Kidney (tissue), 14 donors: Measurements from ENCODE around the gene PRKAG2. TPM values are rescaled to one million over a fixed set of nuclear protein-coding genes. Genes with fewer than 3 reads are reported as not detected.
"Not testable (repeated sequence)": the region's sequence is repeated elsewhere in the genome, so short reads cannot be mapped to it uniquely, and the experiment has no call there.

Source experiments
- DNase-seq, 5 donors: peaks; one replicate each; pipeline ENCODE4 v3.0.0-alpha.2; 2013 to 2020
- FAIRE-seq: peaks from 2 replicates; lab custom pipeline; 2012; peaks lifted over from hg19 to GRCh38; lab: Jason Lieb, UNC
- H3K27ac ChIP-seq, 2 donors: one replicate each; pipeline ENCODE4 v1.7.0; 2013; ENCODE audit warnings: low read depth in 2 of 2, low read length in 2 of 2, inconsistent platforms in 1 of 2
- H3K27me3 ChIP-seq: one replicate; pipeline ENCODE4 v1.7.1; 2013; ENCODE audit warnings: low read length, inconsistent platforms; ENCODE audit not compliant: control insufficient read depth, insufficient read depth
- H3K36me3 ChIP-seq, 3 donors: one replicate each; pipeline versions ENCODE4 v1.7.0 to v1.7.1; 2013; ENCODE audit warnings: low read length in 3 of 3, control low read depth in 1 of 3, inconsistent platforms in 1 of 3; ENCODE audit not compliant: insufficient read depth in 3 of 3, control insufficient read depth in 2 of 3
- H3K4me1 ChIP-seq, 3 donors: one replicate each; pipeline versions ENCODE4 v1.7.0 to v1.7.1; 2013; ENCODE audit warnings: low read length in 3 of 3, inconsistent platforms in 1 of 3, low read depth in 1 of 3; ENCODE audit not compliant: control insufficient read depth in 2 of 3, insufficient read depth in 2 of 3
- H3K4me3 ChIP-seq, 3 donors: one replicate each; pipeline versions ENCODE4 v1.7.0 to v1.8.1; 2013; ENCODE audit warnings: low read length in 3 of 3, control low read depth in 1 of 3, inconsistent platforms in 1 of 3
- H3K9ac ChIP-seq, 3 donors: one replicate each; pipeline versions ENCODE4 v1.7.0 to v1.7.1; 2013; ENCODE audit warnings: low read length in 3 of 3, control low read depth in 1 of 3, inconsistent platforms in 1 of 3
- H3K9me3 ChIP-seq, 3 donors: one replicate each; pipeline versions ENCODE4 v1.7.0 to v1.7.1; 2013; ENCODE audit warnings: low read length in 3 of 3, control low read depth in 1 of 3, inconsistent platforms in 1 of 3; ENCODE audit not compliant: control insufficient read depth in 2 of 3, insufficient read depth in 1 of 3
- intact Hi-C: fragments of 100-400 bp; cut with DNase I; formaldehyde crosslinking; loops from one replicate; pipeline ENCODE4 v1.11.1; 2022
- polyA plus RNA-seq: library from polyadenylated mRNA; stranded (reverse); fragments of 350-450 nt; fragmentation: Illumina TruSeq; extraction: RNeasy Lipid Tissue Mini Kit (QIAGEN cat#74804); gene quantifications from one replicate; pipeline ENCODE4 v1.2.3, GENCODE V29; 2014; ENCODE audit warnings: low read depth, low replicate concordance; ENCODE audit not compliant: insufficient read depth
- total RNA-seq: library from RNA; stranded (reverse); fragmentation: NEBNext Ultra II Directional; extraction: Animal tissue kit (Norgen Biotek cat#: 25700); gene quantifications from one replicate; pipeline ENCODE4 v1.2.1, GENCODE V29; 2021
- TF ChIP-seq, protein P1 (sequence below): IDR thresholded peaks from 3 replicates; pipeline ENCODE4 v1.5.1; 2012; ENCODE audit warnings: mild to moderate bottlenecking, moderate library complexity, borderline replicate concordance; ENCODE audit not compliant: insufficient read depth; ENCODE audit errors: extremely low read depth
- donor health status: control.
- donor health status: control.
- donor health status: control.
- donor health status: control.
- donor health status: control.
- donor health status: DM: yes; HTN: yes; CAD: no.
- donor health status: Normal renal cell carcinoma (clear cell type).

Gene PRKAG2
- total and polyA plus RNA-seq, 2 donors from 2014 or later, result 40.7 to 40.9 TPM

DNA sequence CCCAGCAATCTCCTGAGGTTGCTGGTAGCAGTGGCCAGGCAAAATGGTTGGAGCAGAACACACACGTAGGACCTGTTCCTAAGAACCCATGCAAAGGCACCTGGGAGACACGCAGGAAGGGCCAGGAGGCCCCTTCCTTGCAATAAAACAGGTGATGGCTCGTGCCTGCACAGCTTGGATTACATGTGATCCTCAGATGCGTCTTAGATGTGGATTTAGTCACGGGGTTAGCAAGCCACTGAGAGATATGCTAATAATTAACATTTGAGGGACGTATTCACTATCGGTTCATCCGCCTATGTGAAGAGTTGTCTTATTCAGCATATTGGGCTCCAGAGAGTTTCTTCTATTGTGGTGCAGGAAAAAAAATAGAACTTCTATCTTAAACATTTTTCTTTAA lies 352.6 kb downstream of the PRKAG2 start:
- Histone ChIP-seq H3K4me3 (no peak overlapping the region), H3K4me1 (no peaks in the 10 kb centered on the region), H3K27me3 (no peaks in the 10 kb centered on the region), H3K9ac (no peak overlapping the region), H3K27ac (no peak overlapping the region), H3K36me3 (no peaks in the 10 kb centered on the region), H3K9me3 (no peaks in the 10 kb centered on the region)
- no peak for FAIRE-seq
- TF ChIP-seq, protein P1, sequence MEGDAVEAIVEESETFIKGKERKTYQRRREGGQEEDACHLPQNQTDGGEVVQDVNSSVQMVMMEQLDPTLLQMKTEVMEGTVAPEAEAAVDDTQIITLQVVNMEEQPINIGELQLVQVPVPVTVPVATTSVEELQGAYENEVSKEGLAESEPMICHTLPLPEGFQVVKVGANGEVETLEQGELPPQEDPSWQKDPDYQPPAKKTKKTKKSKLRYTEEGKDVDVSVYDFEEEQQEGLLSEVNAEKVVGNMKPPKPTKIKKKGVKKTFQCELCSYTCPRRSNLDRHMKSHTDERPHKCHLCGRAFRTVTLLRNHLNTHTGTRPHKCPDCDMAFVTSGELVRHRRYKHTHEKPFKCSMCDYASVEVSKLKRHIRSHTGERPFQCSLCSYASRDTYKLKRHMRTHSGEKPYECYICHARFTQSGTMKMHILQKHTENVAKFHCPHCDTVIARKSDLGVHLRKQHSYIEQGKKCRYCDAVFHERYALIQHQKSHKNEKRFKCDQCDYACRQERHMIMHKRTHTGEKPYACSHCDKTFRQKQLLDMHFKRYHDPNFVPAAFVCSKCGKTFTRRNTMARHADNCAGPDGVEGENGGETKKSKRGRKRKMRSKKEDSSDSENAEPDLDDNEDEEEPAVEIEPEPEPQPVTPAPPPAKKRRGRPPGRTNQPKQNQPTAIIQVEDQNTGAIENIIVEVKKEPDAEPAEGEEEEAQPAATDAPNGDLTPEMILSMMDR, result no peak
- intact Hi-C loops, result no loop called here
- DNase-seq, result no peak

DNA sequence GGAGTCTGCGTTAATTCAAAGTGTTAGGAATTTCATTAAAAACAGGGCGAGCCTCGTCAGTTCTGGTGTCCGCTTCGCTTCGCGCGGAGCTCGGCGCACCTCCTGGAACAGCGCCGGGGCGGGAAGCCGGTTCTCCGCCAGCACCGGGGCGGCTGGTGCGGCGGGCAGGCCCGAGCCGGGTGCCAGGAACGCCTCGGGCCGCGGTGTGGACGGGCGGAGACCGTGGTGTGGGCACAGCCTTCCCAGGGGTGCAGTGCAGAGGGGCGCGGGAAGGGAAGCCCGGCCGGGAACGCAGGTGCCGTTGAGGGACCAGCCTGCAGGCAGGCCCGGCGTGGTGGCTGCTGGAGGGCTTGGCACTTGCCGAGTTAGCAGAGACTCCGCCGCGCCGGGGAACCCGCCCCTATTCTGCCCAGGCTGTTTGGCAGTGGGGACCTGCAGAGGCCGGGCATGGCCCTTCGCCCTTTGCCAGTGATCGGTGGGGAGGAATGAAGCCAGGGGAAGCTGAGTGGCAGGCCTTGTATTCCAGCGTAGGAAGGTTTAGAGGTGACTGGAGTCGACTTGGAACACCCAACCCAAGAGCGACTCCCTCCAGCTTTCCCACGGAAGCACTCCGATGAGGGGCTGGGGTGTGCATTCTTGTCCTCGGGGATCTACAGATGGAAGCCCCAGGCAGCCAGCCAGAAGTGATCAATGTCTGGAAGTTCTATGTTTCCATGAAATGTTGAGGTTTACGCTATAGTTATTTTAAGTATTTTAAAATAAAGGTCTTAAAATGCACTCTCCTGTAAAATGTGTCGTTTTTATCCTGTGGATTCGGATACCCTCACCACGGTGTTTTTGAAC lies 356.3 kb downstream of the PRKAG2 start:
- TF ChIP-seq, protein P1, result no peak
- no peak for FAIRE-seq
- no peaks in the 10 kb centered on the region for H3K27me3 ChIP-seq

DNA sequence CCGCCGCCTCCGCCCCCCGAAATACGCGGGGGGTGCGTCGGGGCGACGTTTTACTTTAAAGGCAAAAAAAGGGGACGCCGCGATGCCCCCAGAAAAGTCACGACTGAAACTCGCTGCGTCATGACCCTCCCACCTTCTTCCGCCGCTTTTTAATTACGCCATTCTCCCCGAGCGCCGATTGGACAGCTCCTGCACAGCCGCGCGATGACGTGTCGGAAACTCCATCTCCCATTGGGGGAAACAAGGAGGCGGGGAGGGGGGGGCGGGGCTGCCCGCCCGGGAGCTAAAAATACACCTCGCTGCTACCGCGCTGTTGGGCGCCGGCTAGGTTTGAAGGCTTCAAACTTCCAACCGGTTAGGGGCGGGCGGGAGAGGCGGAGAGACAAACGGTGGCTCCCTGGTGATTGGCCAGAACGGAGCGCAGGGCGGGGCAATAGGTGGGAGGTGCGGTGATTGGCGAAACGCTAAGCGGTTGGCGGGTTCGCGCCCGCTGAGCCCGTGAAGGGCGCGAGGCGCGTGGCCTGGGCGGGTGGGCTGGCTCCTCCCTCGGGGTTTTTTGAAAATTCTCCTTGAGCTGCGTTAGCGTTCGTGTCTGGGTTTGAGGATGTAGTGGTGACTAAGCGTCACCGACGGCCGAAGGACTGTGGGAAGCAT lies 357.0 kb downstream of the PRKAG2 start, which contains the start of gene RHEB:
Gene RHEB (minus strand): TSS at position 131 of the 654 bp plus-strand sequence. CDS start 384 bp downstream, outside the sequence.
- intact Hi-C loops, result no loop called here
- DNase-seq, result peak; percentile 99 to 100 (median 100)
- Histone ChIP-seq H3K36me3 (no peaks in the 10 kb centered on the region), H3K27me3 (no peaks in the 10 kb centered on the region), H3K9me3 (no peaks in the 10 kb centered on the region), H3K4me1 (peaks cover 0 to 14% (median 8%) of the 10 kb centered on the region in 3 donors), H3K4me3 (peak within 1 kb of the TSS; percentile 82 to 94 (median 90)), H3K27ac (peak within 1 kb of the TSS; percentile 94 to 95), H3K9ac (peak within 1 kb of the TSS; percentile 67 to 96 (median 95))
- TF ChIP-seq, protein P1, result no peak
- peak; percentile 11 for FAIRE-seq

More for the DNA sequence above, 356.3 kb downstream of the PRKAG2 start:
- no peaks in the 10 kb centered on the region for H3K36me3 ChIP-seq
- H3K27ac ChIP-seq, result peak overlapping the region; percentile 69 to 85
- no peaks in the 10 kb centered on the region for H3K9me3 ChIP-seq
- peak overlapping the region; percentile 62 to 82 (median 81) for H3K4me3 ChIP-seq
- H3K9ac ChIP-seq, result peak overlapping the region; percentile 12 to 67 (median 55)
- H3K4me1 ChIP-seq, result peaks cover 0 to 13% (median 8%) of the 10 kb centered on the region in 3 donors
- peak; percentile 43 to 92 (median 50) for DNase-seq
- intact Hi-C loops, result no loop called here

DNA sequence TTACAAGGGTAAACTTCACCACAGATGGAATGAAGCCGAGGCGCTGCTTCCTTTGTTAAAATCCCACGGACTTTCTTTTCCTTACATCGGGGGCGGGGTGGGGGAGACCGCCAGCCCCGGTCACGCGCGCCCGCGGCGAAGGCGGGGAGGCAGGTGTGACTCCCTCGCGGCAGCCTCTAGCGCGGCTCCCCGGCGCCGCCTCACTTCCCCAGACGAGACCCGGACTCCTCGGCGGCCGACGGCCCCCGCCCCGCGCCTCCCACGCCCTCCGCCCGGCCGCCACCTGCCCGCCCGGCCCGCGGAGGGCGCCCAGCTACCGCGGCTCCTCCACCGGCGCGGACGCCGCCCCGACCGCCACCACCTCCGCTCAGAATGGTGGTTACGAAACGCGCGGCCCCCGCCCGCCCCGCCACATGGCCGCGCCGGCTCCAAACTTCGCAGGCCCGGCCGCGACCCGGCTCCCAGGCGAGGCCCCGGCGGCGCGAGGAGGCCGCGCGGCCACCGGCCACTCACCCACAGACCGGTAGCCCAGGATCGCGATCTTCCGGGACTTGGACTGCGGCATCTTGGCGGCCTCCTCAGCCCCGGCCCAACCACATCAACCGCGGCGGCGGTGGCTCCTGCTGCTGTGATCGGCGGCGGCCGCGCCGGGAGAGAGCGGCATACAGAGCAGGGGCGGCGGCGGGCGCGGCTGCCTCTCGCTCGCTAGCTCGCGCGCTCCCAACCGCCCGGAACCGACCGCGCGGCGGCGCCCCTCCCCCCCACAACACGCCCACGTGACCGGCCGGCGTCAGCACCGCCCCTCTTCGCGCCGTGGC lies 357.8 kb downstream of the PRKAG2 start:
- peak; percentile 54 to 88 (median 70) for DNase-seq
- intact Hi-C loops, H3K9me3 ChIP-seq, H3K36me3 ChIP-seq, FAIRE-seq, H3K27me3 ChIP-seq: not testable (repeated sequence)
- H3K4me1 ChIP-seq, result peaks cover 0 to 14% (median 8%) of the 10 kb centered on the region in 3 donors
- H3K4me3 ChIP-seq, result peak overlapping the region; percentile 79 to 94 (median 90)
- H3K27ac ChIP-seq, result peak overlapping the region; percentile 94 to 95
- peak overlapping the region; percentile 50 to 96 (median 95) for H3K9ac ChIP-seq
